ENCODE data around the gene CACNG1. TPM values are rescaled to one million over a fixed set of nuclear protein-coding genes. Genes with fewer than 3 reads are reported as not detected.

CACNG1 gene
- polyA plus RNA-seq, 1 experiment: not detected

GRCh38 chr17:67019809-67020208 lies 24.5 kb upstream of the CACNG1 start:
- H3K4me3 ChIP-seq (ENCODE audit: low read depth, low read length): no peak overlapping the region
- peaks cover 5% of the 10 kb centered on the region for H3K27me3 ChIP-seq (ENCODE audit: control insufficient read depth, insufficient read depth, low read length)
- H3K27ac ChIP-seq (ENCODE audit: low read depth, low read length): no peak overlapping the region
- DNase-seq (ENCODE audit: low read depth, low spot score): no peak
- TF ChIP-seq CTCF (IDR thresholded peaks at IDR 0.05; ENCODE audit: low read depth, low read length): no peak
- no peaks in the 10 kb centered on the region; the same call in 1 of the 2 replicates for H3K9me3 ChIP-seq (ENCODE audit: control insufficient read depth, insufficient read depth, low read length)
- POLR2A ChIA-PET: no interaction called here
- CTCF ChIA-PET: no interaction called here

- no peak for TF ChIP-seq CTCF (IDR thresholded peaks at IDR 0.05; ENCODE audit: low read depth, low read length)
- CTCF ChIA-PET: no interaction called here
- Histone ChIP-seq H3K9me3 (ENCODE audit: control insufficient read depth, insufficient read depth, low read length) (no peaks in the 10 kb centered on the region; the same call in 1 of the 2 replicates), H3K27me3 (ENCODE audit: control insufficient read depth, insufficient read depth, low read length) (peaks cover 5% of the 10 kb centered on the region), H3K4me3 (ENCODE audit: low read depth, low read length) (no peak overlapping the region), H3K27ac (ENCODE audit: low read depth, low read length) (no peak overlapping the region)
- no peak for DNase-seq (ENCODE audit: low read depth, low spot score)
- POLR2A ChIA-PET: no interaction called here
Measured at GRCh38 chr17:67020293-67020766, 24.0 kb upstream of the CACNG1 start.

GRCh38 chr17:67021196-67021595 lies 23.2 kb upstream of the CACNG1 start:
- DNase-seq (ENCODE audit: low read depth, low spot score): no peak
- no peak overlapping the region for H3K27ac ChIP-seq (ENCODE audit: low read depth, low read length)
- no peak overlapping the region for H3K4me3 ChIP-seq (ENCODE audit: low read depth, low read length)
- TF ChIP-seq CTCF (IDR thresholded peaks at IDR 0.05; ENCODE audit: low read depth, low read length): no peak
- POLR2A ChIA-PET: no interaction called here
- CTCF ChIA-PET: no interaction called here
- no peaks in the 10 kb centered on the region; the same call in 1 of the 2 replicates for H3K9me3 ChIP-seq (ENCODE audit: control insufficient read depth, insufficient read depth, low read length)
- peaks cover 3% of the 10 kb centered on the region for H3K27me3 ChIP-seq (ENCODE audit: control insufficient read depth, insufficient read depth, low read length)

- Histone ChIP-seq H3K27ac (ENCODE audit: low read depth, low read length) (no peak overlapping the region), H3K9me3 (ENCODE audit: control insufficient read depth, insufficient read depth, low read length) (no peaks in the 10 kb centered on the region; the same call in 1 of the 2 replicates), H3K27me3 (ENCODE audit: control insufficient read depth, insufficient read depth, low read length) (peaks cover 3% of the 10 kb centered on the region), H3K4me3 (ENCODE audit: low read depth, low read length) (no peak overlapping the region)
- ChIA-PET POLR2A (no interaction called here), CTCF (no interaction called here)
- DNase-seq (ENCODE audit: low read depth, low spot score): no peak
- no peak for TF ChIP-seq CTCF (IDR thresholded peaks at IDR 0.05; ENCODE audit: low read depth, low read length)
Measured at GRCh38 chr17:67021743-67022450, 22.5 kb upstream of the CACNG1 start.

GRCh38 chr17:67022451-67022810 lies 21.9 kb upstream of the CACNG1 start:
- peaks cover 3% of the 10 kb centered on the region for H3K27me3 ChIP-seq (ENCODE audit: control insufficient read depth, insufficient read depth, low read length)
- DNase-seq (ENCODE audit: low read depth, low spot score): no peak
- POLR2A ChIA-PET: no interaction called here
- H3K9me3 ChIP-seq (ENCODE audit: control insufficient read depth, insufficient read depth, low read length): no peaks in the 10 kb centered on the region; the same call in 1 of the 2 replicates
- no peak overlapping the region for H3K4me3 ChIP-seq (ENCODE audit: low read depth, low read length)
- no peak for TF ChIP-seq CTCF (IDR thresholded peaks at IDR 0.05; ENCODE audit: low read depth, low read length)
- CTCF ChIA-PET: no interaction called here
- no peak overlapping the region for H3K27ac ChIP-seq (ENCODE audit: low read depth, low read length)
